Transverse colon (tissue), 4 donors: ENCODE data around the gene GPHA2.

Experiments
- EP300 ChIP-seq: sonication (generic); formaldehyde crosslinking; IDR thresholded peaks from one replicate; pipeline ENCODE4 v1.6.1; 2017; ENCODE audit warnings: antibody characterized with exemption, low read depth
- POLR2A ChIP-seq: fragments of 450-650 bp; IDR thresholded peaks from one replicate; pipeline ENCODE4 v1.6.1; 2016; ENCODE audit warnings: antibody characterized with exemption, mild to moderate bottlenecking, moderate library complexity
- POLR2AphosphoS5 ChIP-seq, 3 donors: sonication (generic); formaldehyde crosslinking; IDR thresholded peaks; one replicate each; pipeline ENCODE4 v1.6.1; 2016; ENCODE audit warnings: antibody characterized with exemption in 3 of 3
- TF ChIP-seq, protein P1 (sequence below), 5 experiments: fragments of 200-600 bp in 3 of 5; fragments of 450-650 bp in 2 of 5; sonication (generic) in 3 of 5; IDR thresholded peaks; 1 replicate in 2 of 5; 2 replicates in 3 of 5; pipeline ENCODE4 v1.5.1; 2016 to 2017; ENCODE audit warnings: antibody characterized with exemption in 5 of 5, inconsistent platforms in 3 of 5, mild to moderate bottlenecking in 2 of 5, moderate library complexity in 1 of 5

DNA sequence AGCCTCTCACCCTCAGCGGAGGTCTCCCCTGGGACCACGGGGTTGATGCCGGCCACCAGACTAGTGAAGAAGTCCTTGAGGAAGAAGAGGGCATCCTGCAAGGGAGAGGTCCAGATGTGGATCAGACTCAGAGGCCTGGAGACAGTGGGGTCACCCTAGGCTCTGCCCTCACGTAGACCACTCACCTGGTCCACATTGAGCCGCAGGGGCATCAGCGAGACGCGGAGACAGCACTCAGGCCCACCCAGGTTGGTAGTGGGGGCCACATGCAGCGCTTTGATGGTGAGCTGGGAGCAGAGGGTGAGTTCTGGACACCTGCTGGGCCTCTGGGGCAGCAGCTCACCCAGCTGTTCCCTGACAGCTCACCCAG, 37.6 kb downstream of the GPHA2 start:
- TF ChIP-seq, protein P1, sequence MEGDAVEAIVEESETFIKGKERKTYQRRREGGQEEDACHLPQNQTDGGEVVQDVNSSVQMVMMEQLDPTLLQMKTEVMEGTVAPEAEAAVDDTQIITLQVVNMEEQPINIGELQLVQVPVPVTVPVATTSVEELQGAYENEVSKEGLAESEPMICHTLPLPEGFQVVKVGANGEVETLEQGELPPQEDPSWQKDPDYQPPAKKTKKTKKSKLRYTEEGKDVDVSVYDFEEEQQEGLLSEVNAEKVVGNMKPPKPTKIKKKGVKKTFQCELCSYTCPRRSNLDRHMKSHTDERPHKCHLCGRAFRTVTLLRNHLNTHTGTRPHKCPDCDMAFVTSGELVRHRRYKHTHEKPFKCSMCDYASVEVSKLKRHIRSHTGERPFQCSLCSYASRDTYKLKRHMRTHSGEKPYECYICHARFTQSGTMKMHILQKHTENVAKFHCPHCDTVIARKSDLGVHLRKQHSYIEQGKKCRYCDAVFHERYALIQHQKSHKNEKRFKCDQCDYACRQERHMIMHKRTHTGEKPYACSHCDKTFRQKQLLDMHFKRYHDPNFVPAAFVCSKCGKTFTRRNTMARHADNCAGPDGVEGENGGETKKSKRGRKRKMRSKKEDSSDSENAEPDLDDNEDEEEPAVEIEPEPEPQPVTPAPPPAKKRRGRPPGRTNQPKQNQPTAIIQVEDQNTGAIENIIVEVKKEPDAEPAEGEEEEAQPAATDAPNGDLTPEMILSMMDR (IDR thresholded peaks at IDR 0.05), result no peak
- TF ChIP-seq EP300 (no peak), POLR2AphosphoS5 (IDR thresholded peaks at IDR 0.05) (no peak), POLR2A (no peak)
